ENCODE data around the gene OR52K1. TPM values are rescaled to one million over a fixed set of nuclear protein-coding genes. Genes with fewer than 3 reads are reported as not detected.

OR52K1 gene
- polyA plus RNA-seq, 1 donor (not counting 4 experiments of a cell fraction or from before 2014, with no cell fraction given) = not detected

GRCh38 chr11:4495487-4495886 is 13.0 kb downstream of the OR52K1 start:
- TF ChIP-seq EZH2 (IDR thresholded peaks at IDR 0.05; ENCODE audit: low read length) (no peak), CTCF (optimal IDR thresholded peaks at IDR 0.05 in 1 of 3, IDR thresholded peaks at IDR 0.05 in 1 of 3, conservative IDR thresholded peaks at IDR 0.05 in 1 of 3; ENCODE audit: extremely low read depth in 1 of 3, insufficient read depth in 2 of 3, low read length in 3 of 3) (no peak)
- Histone ChIP-seq H3K9me3 (ENCODE audit: control insufficient read depth, low read depth, low read length) (no peaks in the 10 kb centered on the region), H3K79me2 (ENCODE audit: control insufficient read depth, insufficient read depth, low read length) (no peaks in the 10 kb centered on the region), H3K27ac (ENCODE audit: control insufficient read depth, insufficient read depth, low read length) (no peak overlapping the region), H3K4me3 (ENCODE audit: control insufficient read depth in 2 of 3, extremely low read depth in 1 of 3, insufficient read depth in 2 of 3, low read depth in 1 of 3, low read length in 3 of 3) (no peak overlapping the region), H4K20me1 (ENCODE audit: control insufficient read depth, extremely low read depth, insufficient read depth, low read length) (no peaks in the 10 kb centered on the region), H3K4me1 (ENCODE audit: control insufficient read depth, extremely low read depth, insufficient read depth, low read length) (peaks cover 3% of the 10 kb centered on the region), H2AFZ (ENCODE audit: control insufficient read depth, low read length) (no peak overlapping the region), H3K9me1 (ENCODE audit: control insufficient read depth, extremely low read depth, insufficient read depth, low read length) (peaks cover 2% of the 10 kb centered on the region), H3K4me2 (ENCODE audit: control insufficient read depth, extremely low read depth, insufficient read depth, low read depth, low read length) (no peak overlapping the region), H3K9ac (ENCODE audit: control insufficient read depth, extremely low read depth, insufficient read depth, low read length) (no peak overlapping the region), H3K36me3 (ENCODE audit: control insufficient read depth in 2 of 2, extremely low read depth in 1 of 2, insufficient read depth in 2 of 2, low read length in 2 of 2) (no peaks in the 10 kb centered on the region), H3K27me3 (ENCODE audit: control insufficient read depth, extremely low read depth, insufficient read depth, low read length) (peaks cover 28% of the 10 kb centered on the region)
- FAIRE-seq = no peak
- no peak for DNase-seq (ENCODE audit: low read depth, low spot score)
- dilution Hi-C loops (cut with MboI; ENCODE audit: extremely low pct_ligation_motif_present, low sequenced_read_pairs) = no loop called here

GRCh38 chr11:4495986-4496385 is 13.5 kb downstream of the OR52K1 start:
- H3K4me1 ChIP-seq (ENCODE audit: control insufficient read depth, extremely low read depth, insufficient read depth, low read length) = peaks cover 3% of the 10 kb centered on the region
- no peak overlapping the region for H3K4me3 ChIP-seq (ENCODE audit: control insufficient read depth in 2 of 3, extremely low read depth in 1 of 3, insufficient read depth in 2 of 3, low read depth in 1 of 3, low read length in 3 of 3)
- no peak for FAIRE-seq
- H3K27me3 ChIP-seq (ENCODE audit: control insufficient read depth, extremely low read depth, insufficient read depth, low read length) = peaks cover 28% of the 10 kb centered on the region
- peaks cover 2% of the 10 kb centered on the region for H3K9me1 ChIP-seq (ENCODE audit: control insufficient read depth, extremely low read depth, insufficient read depth, low read length)
- dilution Hi-C loops (cut with MboI; ENCODE audit: extremely low pct_ligation_motif_present, low sequenced_read_pairs) = no loop called here
- TF ChIP-seq EZH2 (IDR thresholded peaks at IDR 0.05; ENCODE audit: low read length) (peak; percentile 33), CTCF (optimal IDR thresholded peaks at IDR 0.05 in 1 of 3, IDR thresholded peaks at IDR 0.05 in 1 of 3, conservative IDR thresholded peaks at IDR 0.05 in 1 of 3; ENCODE audit: extremely low read depth in 1 of 3, insufficient read depth in 2 of 3, low read length in 3 of 3) (no peak)
- no peak for DNase-seq (ENCODE audit: low read depth, low spot score)
- H3K9ac ChIP-seq (ENCODE audit: control insufficient read depth, extremely low read depth, insufficient read depth, low read length) = no peak overlapping the region
- no peaks in the 10 kb centered on the region for H3K9me3 ChIP-seq (ENCODE audit: control insufficient read depth, low read depth, low read length)
- no peaks in the 10 kb centered on the region for H3K79me2 ChIP-seq (ENCODE audit: control insufficient read depth, insufficient read depth, low read length)
- no peaks in the 10 kb centered on the region for H3K36me3 ChIP-seq (ENCODE audit: control insufficient read depth in 2 of 2, extremely low read depth in 1 of 2, insufficient read depth in 2 of 2, low read length in 2 of 2)
- H2AFZ ChIP-seq (ENCODE audit: control insufficient read depth, low read length) = no peak overlapping the region
- no peak overlapping the region for H3K27ac ChIP-seq (ENCODE audit: control insufficient read depth, insufficient read depth, low read length)
- no peak overlapping the region for H3K4me2 ChIP-seq (ENCODE audit: control insufficient read depth, extremely low read depth, insufficient read depth, low read depth, low read length)
- H4K20me1 ChIP-seq (ENCODE audit: control insufficient read depth, extremely low read depth, insufficient read depth, low read length) = no peaks in the 10 kb centered on the region
